ENCODE data around the gene SLC6A9.

DNA sequence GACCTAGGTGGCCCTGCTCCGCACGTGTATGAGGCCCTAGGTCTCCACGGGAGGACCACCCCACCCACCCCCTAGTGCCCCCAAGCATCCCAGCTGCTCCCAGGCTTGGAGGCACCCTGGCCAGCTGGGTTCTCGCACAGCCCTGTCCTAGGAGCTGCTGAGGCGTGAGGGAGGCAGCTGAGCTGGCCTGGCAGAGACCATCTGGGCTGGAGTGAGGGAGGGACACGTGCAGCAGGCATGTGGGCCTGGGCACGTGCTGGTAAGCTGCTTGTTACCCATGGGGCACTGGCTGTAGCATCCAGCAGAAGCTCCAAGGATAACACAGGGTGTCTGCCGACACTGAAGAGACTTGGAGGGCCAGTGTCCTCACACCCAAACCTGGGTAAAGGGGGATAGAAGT is 10.1 kb downstream of the SLC6A9 start:
- TF ChIP-seq POLR2A (IDR thresholded peaks at IDR 0.05; ENCODE audit: borderline replicate concordance, extremely low read depth, insufficient read depth, insufficient read length) (no peak), CTCF (IDR thresholded peaks at IDR 0.05 in 2 of 3, conservative IDR thresholded peaks at IDR 0.05 in 1 of 3; ENCODE audit: borderline replicate concordance in 1 of 3, insufficient read depth in 1 of 3, low read depth in 2 of 3, low read length in 2 of 3) (no peak), SIN3A (IDR thresholded peaks at IDR 0.05; ENCODE audit: low read depth) (no peak), POLR2AphosphoS5 (IDR thresholded peaks at IDR 0.05; ENCODE audit: low read depth, low read length) (no peak), EGR1 (IDR thresholded peaks at IDR 0.05; ENCODE audit: low read depth) (no peak), ZNF274 (IDR thresholded peaks at IDR 0.05; ENCODE audit: low read depth, low read length) (no peak), MAX (IDR thresholded peaks at IDR 0.05) (no peak), EZH2 (IDR thresholded peaks at IDR 0.05) (no peak)

Measured in HCT116 (cell line).